ENCODE results near the gene TUBB6.

Gene TUBB6

GRCh38 chr18:12333506-12334290 lies 25.7 kb downstream of the TUBB6 start:
- no peaks in the 10 kb centered on the region for H3K79me2 ChIP-seq (ENCODE audit: low read length)
- no peaks in the 10 kb centered on the region; the same call in 1 of the 2 replicates for H4K20me1 ChIP-seq (ENCODE audit: insufficient read depth, low read length)
- no peak overlapping the region for H3K4me3 ChIP-seq (ENCODE audit: low read length)
- no peaks in the 10 kb centered on the region for H3K9me3 ChIP-seq (ENCODE audit: insufficient read depth, low read length)
- no peaks in the 10 kb centered on the region for H3K27me3 ChIP-seq (ENCODE audit: low read depth, low read length)
- no peak overlapping the region for H3K4me2 ChIP-seq (ENCODE audit: low read length)
- H3K36me3 ChIP-seq (replicated peaks; ENCODE audit: low read depth, low read length): peaks cover 33% of the 10 kb centered on the region
- H2AFZ ChIP-seq (ENCODE audit: low read depth, low read length): no peak overlapping the region
- H3K27ac ChIP-seq (ENCODE audit: low read length): no peak overlapping the region
- no peak overlapping the region for H3K9ac ChIP-seq (ENCODE audit: low read length)
- TF ChIP-seq CTCF (IDR thresholded peaks at IDR 0.05; ENCODE audit: low read depth, low read length) (no peak), EZH2phosphoT487 (IDR thresholded peaks at IDR 0.05; ENCODE audit: low read depth) (no peak)
- no peaks in the 10 kb centered on the region for H3K4me1 ChIP-seq (ENCODE audit: low read length)

- Histone ChIP-seq H3K4me1 (ENCODE audit: low read length) (no peaks in the 10 kb centered on the region), H3K79me2 (ENCODE audit: low read length) (no peaks in the 10 kb centered on the region), H4K20me1 (ENCODE audit: insufficient read depth, low read length) (no peaks in the 10 kb centered on the region; the same call in 1 of the 2 replicates), H3K9me3 (ENCODE audit: insufficient read depth, low read length) (no peaks in the 10 kb centered on the region), H3K27ac (ENCODE audit: low read length) (no peak overlapping the region), H3K4me2 (ENCODE audit: low read length) (no peak overlapping the region), H3K27me3 (ENCODE audit: low read depth, low read length) (no peaks in the 10 kb centered on the region), H3K9ac (ENCODE audit: low read length) (no peak overlapping the region), H3K4me3 (ENCODE audit: low read length) (no peak overlapping the region), H2AFZ (ENCODE audit: low read depth, low read length) (no peak overlapping the region), H3K36me3 (replicated peaks; ENCODE audit: low read depth, low read length) (peaks cover 30% of the 10 kb centered on the region)
- TF ChIP-seq CTCF (IDR thresholded peaks at IDR 0.05; ENCODE audit: low read depth, low read length) (no peak), EZH2phosphoT487 (IDR thresholded peaks at IDR 0.05; ENCODE audit: low read depth) (no peak)
Observed at GRCh38 chr18:12334366-12334808, 26.3 kb downstream of the TUBB6 start.

- no peak overlapping the region for H3K27ac ChIP-seq (ENCODE audit: low read length)
- H3K27me3 ChIP-seq (ENCODE audit: low read depth, low read length): no peaks in the 10 kb centered on the region
- H3K4me1 ChIP-seq (ENCODE audit: low read length): no peaks in the 10 kb centered on the region
- TF ChIP-seq CTCF (IDR thresholded peaks at IDR 0.05; ENCODE audit: low read depth, low read length): no peak
- no peak for TF ChIP-seq EZH2phosphoT487 (IDR thresholded peaks at IDR 0.05; ENCODE audit: low read depth)
- H4K20me1 ChIP-seq (ENCODE audit: insufficient read depth, low read length): no peaks in the 10 kb centered on the region; the same call in 1 of the 2 replicates
- H3K79me2 ChIP-seq (ENCODE audit: low read length): no peaks in the 10 kb centered on the region
- no peak overlapping the region for H3K4me2 ChIP-seq (ENCODE audit: low read length)
- no peak overlapping the region for H2AFZ ChIP-seq (ENCODE audit: low read depth, low read length)
- H3K9me3 ChIP-seq (ENCODE audit: insufficient read depth, low read length): no peaks in the 10 kb centered on the region
- peaks cover 25% of the 10 kb centered on the region for H3K36me3 ChIP-seq (replicated peaks; ENCODE audit: low read depth, low read length)
- H3K4me3 ChIP-seq (ENCODE audit: low read length): no peak overlapping the region
- no peak overlapping the region for H3K9ac ChIP-seq (ENCODE audit: low read length)
Observed at GRCh38 chr18:12334863-12335262, 26.8 kb downstream of the TUBB6 start.

- Histone ChIP-seq H4K20me1 (ENCODE audit: insufficient read depth, low read length) (no peaks in the 10 kb centered on the region; the same call in 1 of the 2 replicates), H3K27ac (ENCODE audit: low read length) (no peak overlapping the region), H2AFZ (ENCODE audit: low read depth, low read length) (no peak overlapping the region), H3K9me3 (ENCODE audit: insufficient read depth, low read length) (no peaks in the 10 kb centered on the region), H3K9ac (ENCODE audit: low read length) (no peak overlapping the region), H3K79me2 (ENCODE audit: low read length) (no peaks in the 10 kb centered on the region), H3K4me2 (ENCODE audit: low read length) (no peak overlapping the region), H3K4me1 (ENCODE audit: low read length) (no peaks in the 10 kb centered on the region), H3K36me3 (replicated peaks; ENCODE audit: low read depth, low read length) (peaks cover 30% of the 10 kb centered on the region), H3K4me3 (ENCODE audit: low read length) (no peak overlapping the region), H3K27me3 (ENCODE audit: low read depth, low read length) (no peaks in the 10 kb centered on the region)
- TF ChIP-seq CTCF (IDR thresholded peaks at IDR 0.05; ENCODE audit: low read depth, low read length) (no peak), EZH2phosphoT487 (IDR thresholded peaks at IDR 0.05; ENCODE audit: low read depth) (no peak)
Observed at GRCh38 chr18:12335503-12335902, 27.5 kb downstream of the TUBB6 start.

Measured in OCI-LY3 (cell line).